HEK293 (cell line): ENCODE results near the gene RHOBTB3.

Source experiments
- CTCF ChIA-PET: fragments of 350-600 bp; formaldehyde crosslinking; extraction: SDS; loops from one replicate; lab custom pipeline; 2021; ENCODE audit warnings: antibody characterized with exemption; lab: Yijun Ruan, JAX
- POLR2A ChIA-PET: fragments of 300-600 bp; formaldehyde crosslinking; extraction: SDS; loops from one replicate; lab custom pipeline; 2020; ENCODE audit warnings: antibody characterized with exemption, inconsistent platforms; lab: Yijun Ruan, JAX
- H3K27ac ChIP-seq: fragments of 200-500 bp; sonication (Bioruptor generic); 2 replicates; pipeline ENCODE4 v1.5.1; 2014; ENCODE audit warnings: low read depth, low read length, control low read depth, inconsistent platforms; ENCODE audit errors: extremely low read depth
- H3K36me3 ChIP-seq, 2 experiments: fragments of 200-500 bp in 1 of 2; sonication (Bioruptor generic) in 1 of 2; 1 replicate in 1 of 2; 2 replicates in 1 of 2; pipeline ENCODE4 v1.5.1; 2014 to 2017; ENCODE audit warnings: inconsistent platforms in 2 of 2, low read length in 2 of 2; ENCODE audit not compliant: control insufficient read depth in 2 of 2, insufficient read depth in 1 of 2
- H3K4me1 ChIP-seq: fragments of 200-500 bp; sonication (Bioruptor generic); 2 replicates; pipeline ENCODE4 v1.5.1; 2014; ENCODE audit warnings: mild to moderate bottlenecking, low read length, inconsistent platforms; ENCODE audit not compliant: control insufficient read depth, insufficient read depth
- H3K4me3 ChIP-seq: 2 replicates; pipeline ENCODE4 v1.5.1; 2011; ENCODE audit warnings: low read depth, mild to moderate bottlenecking, control low read depth, low read length, moderate library complexity
- H3K9me3 ChIP-seq: fragments of 200-500 bp; sonication (Bioruptor generic); 2 replicates; pipeline ENCODE4 v1.5.1; 2014; ENCODE audit warnings: low read depth, low read length, inconsistent platforms; ENCODE audit not compliant: control insufficient read depth, insufficient read depth
- GLIS2 ChIP-seq: fragments of 450-650 bp; formaldehyde crosslinking; IDR thresholded peaks from 2 replicates; pipeline ENCODE4 v1.5.1; 2016; ENCODE audit warnings: missing biosample characterization, missing genetic modification characterization
- HIC1 ChIP-seq: fragments of 450-650 bp; formaldehyde crosslinking; IDR thresholded peaks from 2 replicates; pipeline ENCODE4 v1.5.1; 2016; ENCODE audit warnings: missing biosample characterization, missing genetic modification characterization
- HOXD13 ChIP-seq: sonication (generic); formaldehyde crosslinking; IDR thresholded peaks from 2 replicates; pipeline ENCODE4 v1.8.0; 2022; ENCODE audit warnings: missing genetic modification reagents, borderline replicate concordance
- PRDM1 ChIP-seq: fragments of 450-650 bp; formaldehyde crosslinking; IDR thresholded peaks from 2 replicates; pipeline ENCODE4; 2016; ENCODE audit warnings: missing biosample characterization, missing genetic modification characterization
- YY1 ChIP-seq: fragments of 450-650 bp; formaldehyde crosslinking; IDR thresholded peaks from 2 replicates; pipeline ENCODE4 v1.5.1; 2018; ENCODE audit warnings: missing biosample characterization, missing genetic modification characterization
- ZBTB49 ChIP-seq: fragments of 450-650 bp; formaldehyde crosslinking; IDR thresholded peaks from 2 replicates; pipeline ENCODE4 v1.5.1; 2016; ENCODE audit warnings: missing biosample characterization, missing genetic modification characterization, low read depth
- ZNF174 ChIP-seq: fragments of 450-650 bp; formaldehyde crosslinking; IDR thresholded peaks from 2 replicates; pipeline ENCODE4 v1.5.0; 2017; ENCODE audit warnings: missing biosample characterization, mild to moderate bottlenecking, missing genetic modification characterization
- ZNF184 ChIP-seq: fragments of 450-650 bp; IDR thresholded peaks from 2 replicates; pipeline ENCODE4 v1.5.1; 2018; ENCODE audit warnings: missing biosample characterization, mild to moderate bottlenecking, missing genetic modification characterization
- ZNF223 ChIP-seq: fragments of 450-650 bp; formaldehyde crosslinking; IDR thresholded peaks from 2 replicates; pipeline ENCODE4 v1.5.1; 2016; ENCODE audit warnings: missing biosample characterization, missing genetic modification characterization
- ZNF239 ChIP-seq: fragments of 450-650 bp; formaldehyde crosslinking; IDR thresholded peaks from 2 replicates; pipeline ENCODE4 v1.5.1; 2016; ENCODE audit warnings: missing biosample characterization, missing genetic modification characterization
- ZNF24 ChIP-seq: fragments of 450-650 bp; formaldehyde crosslinking; IDR thresholded peaks from 2 replicates; pipeline ENCODE4 v1.5.1; 2016; ENCODE audit warnings: missing biosample characterization, missing genetic modification characterization
- ZNF274 ChIP-seq, 2 experiments: fragments of 200-500 bp in 1 of 2; fragments of 450-650 bp in 1 of 2; sonication (Bioruptor generic) in 1 of 2; formaldehyde crosslinking in 1 of 2; IDR thresholded peaks; 2 replicates each; pipeline versions ENCODE4 v1.5.1 to v1.6.1; 2014 to 2016; ENCODE audit warnings: borderline replicate concordance in 1 of 2, inconsistent platforms in 1 of 2, low read length in 1 of 2, missing biosample characterization in 1 of 2, missing genetic modification characterization in 1 of 2
- ZNF324 ChIP-seq: fragments of 450-650 bp; formaldehyde crosslinking; IDR thresholded peaks from 2 replicates; pipeline ENCODE4 v1.5.1; 2016; ENCODE audit warnings: missing biosample characterization, missing genetic modification characterization
- ZNF354C ChIP-seq: fragments of 450-650 bp; formaldehyde crosslinking; IDR thresholded peaks from 2 replicates; pipeline ENCODE4 v1.5.1; 2016; ENCODE audit warnings: missing biosample characterization, missing genetic modification characterization, low read depth, borderline replicate concordance
- ZNF366 ChIP-seq: fragments of 450-650 bp; formaldehyde crosslinking; conservative IDR thresholded peaks from 2 replicates; pipeline ENCODE4 v1.5.1; 2016; ENCODE audit warnings: missing biosample characterization, missing genetic modification characterization
- ZNF416 ChIP-seq: fragments of 450-650 bp; formaldehyde crosslinking; IDR thresholded peaks from 2 replicates; pipeline ENCODE4 v1.5.1; 2016; ENCODE audit warnings: missing biosample characterization, missing genetic modification characterization
- ZNF514 ChIP-seq: fragments of 450-650 bp; formaldehyde crosslinking; IDR thresholded peaks from 2 replicates; pipeline ENCODE4 v1.5.1; 2016; ENCODE audit warnings: missing biosample characterization, missing genetic modification characterization
- ZNF596 ChIP-seq: fragments of 450-650 bp; IDR thresholded peaks from 2 replicates; pipeline ENCODE4 v1.5.0; 2018; ENCODE audit warnings: missing biosample characterization, mild to moderate bottlenecking, missing genetic modification characterization, moderate library complexity
- ZNF600 ChIP-seq: fragments of 450-650 bp; formaldehyde crosslinking; IDR thresholded peaks from 2 replicates; pipeline ENCODE4 v1.5.1; 2016; ENCODE audit warnings: missing biosample characterization, missing genetic modification characterization
- ZNF670 ChIP-seq: fragments of 450-650 bp; formaldehyde crosslinking; IDR thresholded peaks from 2 replicates; pipeline ENCODE4 v1.5.1; 2016; ENCODE audit warnings: missing biosample characterization, missing genetic modification characterization, low read depth
- TF ChIP-seq, protein P1 (sequence below): fragments of 450-650 bp; formaldehyde crosslinking; IDR thresholded peaks from 2 replicates; pipeline ENCODE4 v1.5.1; 2017; ENCODE audit warnings: missing biosample characterization, missing genetic modification characterization

Gene RHOBTB3

DNA sequence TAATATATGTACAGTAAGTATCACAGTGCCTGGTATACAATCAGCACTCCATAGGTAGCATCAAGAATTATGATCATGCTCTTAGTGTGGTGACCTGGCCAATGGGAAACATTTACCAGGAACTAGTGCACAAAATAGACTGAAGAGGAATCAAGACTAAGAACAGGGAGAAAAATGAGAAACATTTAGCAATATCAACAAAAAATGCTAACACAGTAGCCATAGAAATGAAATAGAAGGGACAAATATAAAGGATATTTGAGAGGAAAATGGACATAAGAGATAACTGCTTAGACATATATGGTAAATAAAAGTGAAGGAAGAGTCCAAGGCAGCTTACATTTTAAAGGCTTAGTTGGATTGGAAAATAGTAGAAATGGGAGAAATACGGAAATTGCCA lies 31.8 kb upstream of the RHOBTB3 start:
- CTCF ChIA-PET = interaction anchor here (1.5 kb wide), 1 partner anchor 35 kb away, joined by 6 read pairs; no protein-coding TSS in a partner anchor
- Histone ChIP-seq H3K9me3 (no peaks in the 10 kb centered on the region), H3K27ac (no peak overlapping the region), H3K4me1 (0 out of 2 replicates have a peak, but pooled peaks cover 6% of the 10 kb centered on the region), H3K36me3 (no peaks in the 10 kb centered on the region), H3K4me3 (no peak overlapping the region)
- no peak for TF ChIP-seq PRDM1
- TF ChIP-seq ZNF24 = no peak
- POLR2A ChIA-PET = no interaction called here

- H3K36me3 ChIP-seq = no peaks in the 10 kb centered on the region
- POLR2A ChIA-PET = interaction anchor here (1.0 kb wide), 1 partner anchor 30 kb away, joined by 3 read pairs; the partner anchor contains the start of gene RHOBTB3
- H3K9me3 ChIP-seq = no peaks in the 10 kb centered on the region
- CTCF ChIA-PET = interaction anchor here (0.6 kb wide), 1 partner anchor 36 kb away, joined by 3 read pairs; no protein-coding TSS in a partner anchor
- no peak overlapping the region for H3K4me3 ChIP-seq
- TF ChIP-seq ZNF239 (tag by site-specific recombination) (no peak), ZNF184 (no peak), ZNF366 (tag by site-specific recombination) (no peak), ZNF596 (tag by site-specific recombination) (no peak), ZNF514 (tag by site-specific recombination) (no peak), ZNF274 (IDR thresholded peaks at IDR 0.05; ENCODE audit: low read length) (no peak), ZNF274 (tag by site-specific recombination; IDR thresholded peaks at IDR 0.05; ENCODE audit: borderline replicate concordance) (no peak)
- TF ChIP-seq, protein P1, sequence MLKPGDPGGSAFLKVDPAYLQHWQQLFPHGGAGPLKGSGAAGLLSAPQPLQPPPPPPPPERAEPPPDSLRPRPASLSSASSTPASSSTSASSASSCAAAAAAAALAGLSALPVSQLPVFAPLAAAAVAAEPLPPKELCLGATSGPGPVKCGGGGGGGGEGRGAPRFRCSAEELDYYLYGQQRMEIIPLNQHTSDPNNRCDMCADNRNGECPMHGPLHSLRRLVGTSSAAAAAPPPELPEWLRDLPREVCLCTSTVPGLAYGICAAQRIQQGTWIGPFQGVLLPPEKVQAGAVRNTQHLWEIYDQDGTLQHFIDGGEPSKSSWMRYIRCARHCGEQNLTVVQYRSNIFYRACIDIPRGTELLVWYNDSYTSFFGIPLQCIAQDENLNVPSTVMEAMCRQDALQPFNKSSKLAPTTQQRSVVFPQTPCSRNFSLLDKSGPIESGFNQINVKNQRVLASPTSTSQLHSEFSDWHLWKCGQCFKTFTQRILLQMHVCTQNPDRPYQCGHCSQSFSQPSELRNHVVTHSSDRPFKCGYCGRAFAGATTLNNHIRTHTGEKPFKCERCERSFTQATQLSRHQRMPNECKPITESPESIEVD (tag by site-specific recombination) = peak; percentile 39; the same call in 1 of the 2 replicates
- no peak overlapping the region for H3K27ac ChIP-seq
- H3K4me1 ChIP-seq = 0 out of 2 replicates have a peak, but pooled peaks cover 6% of the 10 kb centered on the region
These were observed 30.1 kb upstream of the RHOBTB3 start for GRCh38 chr5:95701074-95701473.

- H3K27ac ChIP-seq = no peak overlapping the region
- no peak overlapping the region for H3K4me3 ChIP-seq
- H3K4me1 ChIP-seq = 0 out of 2 replicates have a peak, but pooled peaks cover 4% of the 10 kb centered on the region
- CTCF ChIA-PET = no interaction called here
- POLR2A ChIA-PET = interaction anchor here (1.4 kb wide), 1 partner anchor 27 kb away, joined by 3 read pairs; no protein-coding TSS in a partner anchor
- no peaks in the 10 kb centered on the region for H3K36me3 ChIP-seq
- TF ChIP-seq HOXD13 (no peak), ZNF223 (tag by site-specific recombination) (no peak), ZNF174 (tag by site-specific recombination) (no peak), ZNF324 (tag by site-specific recombination) (no peak), ZNF670 (tag by site-specific recombination) (no peak), YY1 (tag by site-specific recombination) (no peak), ZNF366 (tag by site-specific recombination) (no peak), ZNF416 (tag by site-specific recombination) (no peak), GLIS2 (tag by site-specific recombination) (no peak), ZBTB49 (tag by site-specific recombination) (no peak), HIC1 (tag by site-specific recombination) (no peak), ZNF600 (tag by site-specific recombination) (no peak), ZNF354C (tag by site-specific recombination) (no peak)
- H3K9me3 ChIP-seq = no peaks in the 10 kb centered on the region
These were observed 27.0 kb upstream of the RHOBTB3 start for GRCh38 chr5:95704150-95704549.
